ENCODE results near the gene NOP53.
A peak's percentile ranks its signal among the peaks of the same experiment; 100 is the strongest.
"Not testable (repeated sequence)": the region's sequence is repeated elsewhere in the genome, so short reads cannot be mapped to it uniquely, and the experiment has no call there.

The NOP53 gene

GRCh38 chr19:47764705-47765104 lies 19.4 kb downstream of the NOP53 start:
- not testable (repeated sequence) for H3K36me3 Mint-ChIP-seq, H3K4me3 Mint-ChIP-seq, DNase-seq, H3K9me3 Mint-ChIP-seq, H3K4me1 Mint-ChIP-seq, H3K27ac Mint-ChIP-seq
- CTCF ChIA-PET = interaction anchor here (1.3 kb wide), 1 partner anchor 25 kb away, joined by 5 read pairs; no protein-coding TSS in a partner anchor
- peaks cover 19% of the 10 kb centered on the region for H3K27me3 Mint-ChIP-seq

- Mint-ChIP-seq H3K27me3 (peaks cover 19% of the 10 kb centered on the region), H3K27ac (no peak overlapping the region), H3K9me3 (no peaks in the 10 kb centered on the region), H3K4me3 (no peak overlapping the region), H3K4me1 (peaks cover 5% of the 10 kb centered on the region), H3K36me3 (no peaks in the 10 kb centered on the region)
- CTCF ChIA-PET = interaction anchor here (0.6 to 2.3 kb wide), 3 partner anchors 22 to 488 kb away, joined by 3 to 10 read pairs (median 5); no protein-coding TSS in a partner anchor
- DNase-seq = peak; percentile 59
Measured at GRCh38 chr19:47765523-47766358, 20.4 kb downstream of the NOP53 start.

- H3K4me3 Mint-ChIP-seq = no peak overlapping the region
- H3K9me3 Mint-ChIP-seq = no peaks in the 10 kb centered on the region
- peaks cover 5% of the 10 kb centered on the region for H3K4me1 Mint-ChIP-seq
- CTCF ChIA-PET = interaction anchor here (2.3 kb wide), 1 partner anchor 21 kb away, joined by 10 read pairs; no protein-coding TSS in a partner anchor
- H3K36me3 Mint-ChIP-seq = no peaks in the 10 kb centered on the region
- H3K27me3 Mint-ChIP-seq = peaks cover 19% of the 10 kb centered on the region
- no peak overlapping the region for H3K27ac Mint-ChIP-seq
- DNase-seq = no peak
Measured at GRCh38 chr19:47766359-47766620, 20.9 kb downstream of the NOP53 start.

GRCh38 chr19:47766670-47767069 lies 21.3 kb downstream of the NOP53 start:
- Mint-ChIP-seq H3K27ac (no peak overlapping the region), H3K9me3 (no peaks in the 10 kb centered on the region), H3K4me1 (peaks cover 5% of the 10 kb centered on the region), H3K27me3 (peaks cover 19% of the 10 kb centered on the region), H3K4me3 (no peak overlapping the region), H3K36me3 (no peaks in the 10 kb centered on the region)
- DNase-seq = no peak
- CTCF ChIA-PET = interaction anchor here (2.3 kb wide), 1 partner anchor 21 kb away, joined by 10 read pairs; no protein-coding TSS in a partner anchor

- CTCF ChIA-PET = interaction anchor here (0.8 to 2.3 kb wide), 2 partner anchors 11 to 20 kb away, joined by 4 to 10 read pairs; no protein-coding TSS in a partner anchor
- Mint-ChIP-seq H3K4me3 (no peak overlapping the region), H3K27me3 (peaks cover 23% of the 10 kb centered on the region), H3K4me1 (peaks cover 5% of the 10 kb centered on the region), H3K36me3 (no peaks in the 10 kb centered on the region), H3K27ac (no peak overlapping the region), H3K9me3 (no peaks in the 10 kb centered on the region)
- no peak for DNase-seq
Measured at GRCh38 chr19:47767349-47767748, 22.0 kb downstream of the NOP53 start.

GRCh38 chr19:47768604-47769003 lies 23.3 kb downstream of the NOP53 start:
- peaks cover 27% of the 10 kb centered on the region for H3K27me3 Mint-ChIP-seq
- H3K36me3 Mint-ChIP-seq = no peaks in the 10 kb centered on the region
- CTCF ChIA-PET = no interaction called here
- no peaks in the 10 kb centered on the region for H3K9me3 Mint-ChIP-seq
- peaks cover 5% of the 10 kb centered on the region for H3K4me1 Mint-ChIP-seq
- H3K27ac Mint-ChIP-seq = no peak overlapping the region
- DNase-seq = no peak
- no peak overlapping the region for H3K4me3 Mint-ChIP-seq

GRCh38 chr19:47769534-47769933 lies 24.2 kb downstream of the NOP53 start:
- CTCF ChIA-PET = no interaction called here
- no peak overlapping the region for H3K27ac Mint-ChIP-seq
- H3K27me3 Mint-ChIP-seq = peaks cover 27% of the 10 kb centered on the region
- no peaks in the 10 kb centered on the region for H3K36me3 Mint-ChIP-seq
- DNase-seq = no peak
- no peak overlapping the region for H3K4me3 Mint-ChIP-seq
- no peaks in the 10 kb centered on the region for H3K9me3 Mint-ChIP-seq
- peaks cover 5% of the 10 kb centered on the region for H3K4me1 Mint-ChIP-seq

GRCh38 chr19:47771291-47771690 lies 25.9 kb downstream of the NOP53 start:
- CTCF ChIA-PET, H3K4me3 Mint-ChIP-seq, H3K36me3 Mint-ChIP-seq, H3K9me3 Mint-ChIP-seq, DNase-seq, H3K4me1 Mint-ChIP-seq, H3K27ac Mint-ChIP-seq: not testable (repeated sequence)
- H3K27me3 Mint-ChIP-seq = peaks cover 24% of the 10 kb centered on the region

GRCh38 chr19:47776568-47776967 lies 31.2 kb downstream of the NOP53 start:
- Mint-ChIP-seq H3K4me3 (no peak overlapping the region), H3K9me3 (no peaks in the 10 kb centered on the region), H3K27ac (no peak overlapping the region), H3K4me1 (peaks cover 31% of the 10 kb centered on the region), H3K27me3 (peaks cover 7% of the 10 kb centered on the region), H3K36me3 (peaks cover 5% of the 10 kb centered on the region)
- CTCF ChIA-PET = interaction anchor here (0.7 to 1.0 kb wide), 2 partner anchors 14 to 323 kb away, joined by 3 to 4 read pairs; no protein-coding TSS in a partner anchor
- no peak for DNase-seq

- H3K4me3 Mint-ChIP-seq = peak overlapping the region; percentile 98
- not testable (repeated sequence) for DNase-seq, H3K27me3 Mint-ChIP-seq, H3K9me3 Mint-ChIP-seq
- H3K4me1 Mint-ChIP-seq = peaks cover 33% of the 10 kb centered on the region
- peak overlapping the region; percentile 92 for H3K27ac Mint-ChIP-seq
- CTCF ChIA-PET = interaction anchor here (0.7 to 1.5 kb wide), 3 partner anchors 9 to 322 kb away, joined by 4 to 5 read pairs (median 4); no protein-coding TSS in a partner anchor
- peaks cover 11% of the 10 kb centered on the region for H3K36me3 Mint-ChIP-seq
Measured at GRCh38 chr19:47777245-47778048, 32.1 kb downstream of the NOP53 start.

GRCh38 chr19:47778049-47778953 lies 33.0 kb downstream of the NOP53 start, which contains the start of gene SELENOW:
Gene SELENOW, plus strand, starts transcription at chr19:47778703. Its CDS starts 83 bp downstream, at chr19:47778786.
- H3K27ac Mint-ChIP-seq = peak within 1 kb of the TSS; percentile 92
- H3K9me3 Mint-ChIP-seq = no peaks in the 10 kb centered on the region
- peaks cover 17% of the 10 kb centered on the region for H3K36me3 Mint-ChIP-seq
- H3K4me1 Mint-ChIP-seq = peaks cover 33% of the 10 kb centered on the region
- H3K4me3 Mint-ChIP-seq = peak within 1 kb of the TSS; percentile 98
- no peaks in the 10 kb centered on the region for H3K27me3 Mint-ChIP-seq
- CTCF ChIA-PET = interaction anchor here (1.0 to 1.5 kb wide), 2 partner anchors 8 to 13 kb away, joined by 4 to 5 read pairs; no protein-coding TSS in a partner anchor
- DNase-seq = peak; percentile 87

GRCh38 chr19:47778954-47779351 lies 33.6 kb downstream of the NOP53 start:
- peak; percentile 27 for DNase-seq
- Mint-ChIP-seq H3K36me3 (peaks cover 21% of the 10 kb centered on the region), H3K27ac (peak overlapping the region; percentile 82), H3K9me3 (no peaks in the 10 kb centered on the region), H3K4me1 (peaks cover 35% of the 10 kb centered on the region), H3K27me3 (no peaks in the 10 kb centered on the region), H3K4me3 (peak overlapping the region; percentile 98)
- CTCF ChIA-PET = no interaction called here

GRCh38 chr19:47779524-47780214 lies 34.3 kb downstream of the NOP53 start:
- Mint-ChIP-seq H3K9me3 (no peaks in the 10 kb centered on the region), H3K4me3 (peak overlapping the region; percentile 98), H3K36me3 (peaks cover 27% of the 10 kb centered on the region), H3K27ac (peak overlapping the region; percentile 82), H3K27me3 (no peaks in the 10 kb centered on the region), H3K4me1 (peaks cover 35% of the 10 kb centered on the region)
- DNase-seq = no peak
- CTCF ChIA-PET = interaction anchor here (1.3 kb wide), 1 partner anchor 10 kb away, joined by 4 read pairs; no protein-coding TSS in a partner anchor
